Suprapubic skin (tissue), 3 donors: Measurements from ENCODE around the gene TRPM1.

Experiments used
- CTCF ChIP-seq, 2 donors: fragments of 200-600 bp in 1 of 2; fragments of 450-650 bp in 1 of 2; sonication (generic) in 1 of 2; IDR thresholded peaks; one replicate each; pipeline ENCODE4 v1.5.1; 2016 to 2019; ENCODE audit warnings: antibody characterized with exemption in 2 of 2, mild to moderate bottlenecking in 1 of 2, moderate library complexity in 1 of 2
- POLR2AphosphoS5 ChIP-seq, 3 donors: sonication (generic); formaldehyde crosslinking; IDR thresholded peaks; one replicate each; pipeline ENCODE4 v1.6.1; 2017; ENCODE audit warnings: antibody characterized with exemption in 3 of 3

DNA sequence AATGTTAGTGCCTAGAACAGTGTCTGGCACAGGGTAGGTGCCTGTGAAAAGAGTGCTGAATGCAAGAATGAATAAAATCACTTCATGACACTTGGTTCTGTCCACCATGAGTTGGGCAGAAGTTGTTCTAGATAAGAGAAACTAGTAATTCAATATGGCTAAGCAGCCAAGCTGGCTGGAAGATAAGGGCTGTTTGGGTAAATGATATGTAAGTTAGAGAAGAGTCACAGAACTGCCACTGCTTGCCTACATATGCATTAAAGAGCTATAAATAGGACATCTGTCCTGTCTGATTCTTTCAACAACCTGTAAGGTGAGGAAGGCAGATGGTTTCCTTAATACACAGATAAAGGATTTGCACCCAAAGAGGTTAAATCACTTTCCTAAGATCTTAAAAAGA lies 123.2 kb downstream of the TRPM1 start:
- TF ChIP-seq CTCF (IDR thresholded peaks at IDR 0.05): no peak
- TF ChIP-seq POLR2AphosphoS5 (IDR thresholded peaks at IDR 0.05): no peak
